ENCODE measurements around the gene TBATA. TPM values are rescaled to one million over a fixed set of nuclear protein-coding genes. Genes with fewer than 3 reads are reported as not detected.
A peak's percentile ranks its signal among the peaks of the same experiment; 100 is the strongest.

TBATA gene
- total RNA-seq, 6 experiments from 2014 or later, result not detected

DNA sequence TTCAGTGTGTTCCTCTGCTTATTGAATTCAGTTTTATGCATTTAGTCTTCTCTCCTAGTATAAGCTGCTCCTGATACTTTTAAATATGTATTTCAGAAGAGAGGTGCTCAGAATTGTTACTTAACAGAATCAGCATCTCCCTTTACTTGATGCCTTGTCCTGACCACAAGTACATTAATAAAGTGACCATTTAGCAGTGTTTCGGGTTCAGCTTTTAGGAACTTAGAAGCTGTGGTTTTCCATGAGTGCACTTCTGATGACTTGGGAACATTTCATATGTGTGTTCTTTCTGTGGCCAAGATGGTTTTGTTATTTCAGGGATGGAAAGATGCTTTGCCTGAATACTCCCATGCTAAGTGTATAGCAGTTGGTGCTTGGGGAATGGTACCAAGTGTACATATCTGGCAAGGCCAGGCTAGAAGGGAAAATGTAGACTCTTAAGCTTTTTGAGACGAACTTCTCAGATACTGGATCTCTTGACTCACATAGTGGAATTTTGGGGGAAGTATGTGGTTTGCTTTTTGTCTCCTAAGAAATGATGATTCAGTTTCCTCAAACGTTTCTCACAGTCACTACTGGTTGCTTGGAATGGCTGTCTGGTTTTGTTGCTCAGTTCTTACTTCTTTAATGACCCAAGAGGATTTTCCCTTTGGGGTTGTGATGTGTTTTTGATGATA lies 47.8 kb upstream of the TBATA start:
- Histone ChIP-seq H3K9me3 (no peaks in the 10 kb centered on the region), H3K27ac (peak overlapping the region in 1 of 3 donors; percentile 87), H3K36me3 (no peaks in the 10 kb centered on the region), H3K4me1 (peaks cover 0 to 49% (median 18%) of the 10 kb centered on the region in 4 donors), H3K27me3 (no peaks in the 10 kb centered on the region), H3K4me3 (no peak overlapping the region)
- ATAC-seq, result no peak
- TF ChIP-seq CTCF (IDR thresholded peaks at IDR 0.05) (no peak), POLR2A (IDR thresholded peaks at IDR 0.05) (no peak)
- WGBS (ENCODE audit: insufficient coverage, low coverage, low lambda C conversion rate, missing lambda C conversion rate), result 46% methylated on average over 3 of the region's 3 CpGs
- intact Hi-C loops (cut with DNase I), result no loop called here
- DNase-seq, result no peak

- intact Hi-C loops (cut with DNase I), result no loop called here
- no peaks in the 10 kb centered on the region for H3K9me3 ChIP-seq
- no peak for ATAC-seq
- 90% methylated on average over 3 of the region's 3 CpGs for WGBS (ENCODE audit: insufficient coverage, low coverage, low lambda C conversion rate, missing lambda C conversion rate)
- no peak for DNase-seq
- peaks cover 0 to 47% (median 18%) of the 10 kb centered on the region in 4 donors for H3K4me1 ChIP-seq
- TF ChIP-seq CTCF (IDR thresholded peaks at IDR 0.05) (no peak), POLR2A (IDR thresholded peaks at IDR 0.05) (no peak)
- H3K36me3 ChIP-seq, result no peaks in the 10 kb centered on the region
- H3K4me3 ChIP-seq, result no peak overlapping the region
- no peak overlapping the region for H3K27ac ChIP-seq
- H3K27me3 ChIP-seq, result no peaks in the 10 kb centered on the region
These were observed 47.0 kb upstream of the TBATA start for GRCh38 chr10:70832221-70832620.

- Histone ChIP-seq H3K4me1 (peaks cover 0 to 35% (median 10%) of the 10 kb centered on the region in 4 donors), H3K36me3 (peaks cover 0 to 1% (median 0%) of the 10 kb centered on the region in 4 donors), H3K4me3 (no peak overlapping the region), H3K27ac (no peak overlapping the region), H3K27me3 (no peaks in the 10 kb centered on the region), H3K9me3 (no peaks in the 10 kb centered on the region)
- WGBS (ENCODE audit: insufficient coverage, low coverage, low lambda C conversion rate, missing lambda C conversion rate), result 12% methylated on average over 3 of the region's 3 CpGs
- ATAC-seq (no peak), DNase-seq (no peak)
- intact Hi-C loops (cut with DNase I), result no loop called here
- TF ChIP-seq POLR2A (IDR thresholded peaks at IDR 0.05) (no peak), CTCF (IDR thresholded peaks at IDR 0.05) (no peak)
These were observed 45.0 kb upstream of the TBATA start for GRCh38 chr10:70830164-70830563.

- WGBS (ENCODE audit: insufficient coverage, low coverage, low lambda C conversion rate, missing lambda C conversion rate), result 23% methylated on average over 5 of the region's 5 CpGs
- Histone ChIP-seq H3K4me3 (no peak overlapping the region), H3K27me3 (no peaks in the 10 kb centered on the region), H3K27ac (peak overlapping the region in 1 of 3 donors; percentile 24), H3K9me3 (no peaks in the 10 kb centered on the region), H3K36me3 (peaks cover 0 to 3% (median 0%) of the 10 kb centered on the region in 4 donors), H3K4me1 (peaks cover 0 to 28% (median 8%) of the 10 kb centered on the region in 4 donors)
- intact Hi-C loops (cut with DNase I), result no loop called here
- no peak for TF ChIP-seq POLR2A (IDR thresholded peaks at IDR 0.05)
- TF ChIP-seq CTCF (IDR thresholded peaks at IDR 0.05), result no peak
- ATAC-seq, result peak; percentile 70 to 83 (median 76)
- no peak for DNase-seq
These were observed 44.4 kb upstream of the TBATA start for GRCh38 chr10:70829543-70829942.

Data from right lobe of liver (tissue), 6 donors.